ENCODE results near the gene NFE2. TPM values are rescaled to one million over a fixed set of nuclear protein-coding genes. Genes with fewer than 3 reads are reported as not detected.
A peak's percentile ranks its signal among the peaks of the same experiment; 100 is the strongest.

The NFE2 gene
- total RNA-seq, 4 donors from 2014 or later = 0.40 to 1.2 TPM; not detected in 2

DNA sequence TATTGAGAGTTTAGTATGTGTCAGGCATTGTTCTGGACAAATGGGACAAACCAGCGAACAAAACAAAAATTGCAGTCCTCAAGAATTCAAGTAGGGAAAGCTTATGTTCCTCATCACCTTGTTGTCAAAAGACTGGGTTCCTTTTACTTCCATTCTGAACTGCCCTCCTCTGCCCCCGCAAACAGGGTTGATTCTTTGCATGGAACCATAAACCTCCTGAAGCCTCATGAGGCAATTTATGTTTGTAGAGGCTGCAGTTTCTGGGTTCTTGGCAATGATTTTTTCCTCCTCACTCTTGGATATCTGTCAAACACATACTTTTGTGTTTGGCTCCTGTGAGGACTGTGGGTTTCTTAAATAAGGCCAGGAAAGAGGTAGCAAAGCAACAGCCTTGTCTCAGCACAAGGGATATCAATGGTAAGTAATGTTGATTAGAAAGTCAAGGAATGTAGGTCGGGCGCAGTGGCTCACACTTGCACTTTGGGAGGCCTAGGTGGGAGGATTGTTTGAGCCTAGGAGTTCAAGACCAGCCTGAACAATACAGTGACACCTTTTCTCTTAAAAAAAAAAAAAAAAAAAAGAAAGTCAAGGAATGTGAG lies 38.0 kb upstream of the NFE2 start:
- H3K27ac ChIP-seq = peak overlapping the region; percentile 59 to 79
- peaks cover 10 to 13% of the 10 kb centered on the region in 2 donors for H3K4me1 ChIP-seq
- no peaks in the 10 kb centered on the region for H3K27me3 ChIP-seq
- no peaks in the 10 kb centered on the region for H3K9me3 ChIP-seq
- H3K4me3 ChIP-seq = no peak overlapping the region
- TF ChIP-seq, protein P1, sequence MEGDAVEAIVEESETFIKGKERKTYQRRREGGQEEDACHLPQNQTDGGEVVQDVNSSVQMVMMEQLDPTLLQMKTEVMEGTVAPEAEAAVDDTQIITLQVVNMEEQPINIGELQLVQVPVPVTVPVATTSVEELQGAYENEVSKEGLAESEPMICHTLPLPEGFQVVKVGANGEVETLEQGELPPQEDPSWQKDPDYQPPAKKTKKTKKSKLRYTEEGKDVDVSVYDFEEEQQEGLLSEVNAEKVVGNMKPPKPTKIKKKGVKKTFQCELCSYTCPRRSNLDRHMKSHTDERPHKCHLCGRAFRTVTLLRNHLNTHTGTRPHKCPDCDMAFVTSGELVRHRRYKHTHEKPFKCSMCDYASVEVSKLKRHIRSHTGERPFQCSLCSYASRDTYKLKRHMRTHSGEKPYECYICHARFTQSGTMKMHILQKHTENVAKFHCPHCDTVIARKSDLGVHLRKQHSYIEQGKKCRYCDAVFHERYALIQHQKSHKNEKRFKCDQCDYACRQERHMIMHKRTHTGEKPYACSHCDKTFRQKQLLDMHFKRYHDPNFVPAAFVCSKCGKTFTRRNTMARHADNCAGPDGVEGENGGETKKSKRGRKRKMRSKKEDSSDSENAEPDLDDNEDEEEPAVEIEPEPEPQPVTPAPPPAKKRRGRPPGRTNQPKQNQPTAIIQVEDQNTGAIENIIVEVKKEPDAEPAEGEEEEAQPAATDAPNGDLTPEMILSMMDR (IDR thresholded peaks at IDR 0.05) = no peak
- no peak for TF ChIP-seq POLR2A (IDR thresholded peaks at IDR 0.05)
- intact Hi-C loops (cut with DNase I; ENCODE audit: low total_unique reads) = no loop called here
- peak in 1 of 2 donors; percentile 65 for DNase-seq
- no peaks in the 10 kb centered on the region for H3K36me3 ChIP-seq

DNA sequence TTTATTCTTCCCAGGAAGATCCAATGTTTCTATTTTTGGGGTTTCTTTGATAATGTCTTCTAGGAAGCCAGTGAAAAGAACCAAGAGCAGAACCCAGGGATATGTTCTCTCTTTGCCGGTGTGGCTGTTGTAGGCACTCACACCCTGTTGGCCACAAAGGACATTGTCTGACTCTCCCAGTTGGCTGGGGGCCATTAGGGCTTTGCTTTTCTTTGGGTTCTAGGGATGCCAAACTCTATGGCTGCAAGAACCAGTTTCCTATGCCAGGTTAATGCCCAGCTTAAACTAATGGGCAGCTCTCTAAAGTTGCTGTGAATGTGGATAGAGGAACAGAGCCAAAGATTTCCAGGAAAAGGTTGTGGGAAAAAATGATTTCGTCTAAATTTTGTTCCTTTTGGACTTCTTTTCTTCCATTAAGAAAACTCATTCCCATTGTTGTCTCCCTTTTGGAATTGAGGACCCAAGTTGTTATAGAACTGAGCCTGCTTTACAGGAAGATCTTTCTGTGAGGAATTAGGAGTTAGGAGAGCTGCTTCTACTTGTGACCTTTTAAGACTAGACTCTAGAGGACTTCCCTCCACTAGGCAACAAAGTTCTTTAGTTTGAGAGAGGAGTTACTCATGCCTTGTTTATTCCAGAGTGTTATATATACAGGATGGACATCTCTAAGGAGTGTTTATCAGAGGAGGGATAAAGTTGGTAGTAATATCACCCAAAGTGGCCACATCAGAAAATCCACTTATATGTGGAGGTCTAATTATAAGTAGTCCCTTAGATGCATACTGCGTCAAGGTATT lies 37.2 kb upstream of the NFE2 start:
- DNase-seq = no peak
- Histone ChIP-seq H3K27ac (peak overlapping the region; percentile 59 to 79), H3K9me3 (no peaks in the 10 kb centered on the region), H3K4me1 (peaks cover 10 to 13% of the 10 kb centered on the region in 2 donors), H3K27me3 (no peaks in the 10 kb centered on the region), H3K4me3 (no peak overlapping the region), H3K36me3 (no peaks in the 10 kb centered on the region)
- TF ChIP-seq, protein P1 (IDR thresholded peaks at IDR 0.05) = no peak
- TF ChIP-seq POLR2A (IDR thresholded peaks at IDR 0.05) = no peak
- intact Hi-C loops (cut with DNase I; ENCODE audit: low total_unique reads) = no loop called here

DNA sequence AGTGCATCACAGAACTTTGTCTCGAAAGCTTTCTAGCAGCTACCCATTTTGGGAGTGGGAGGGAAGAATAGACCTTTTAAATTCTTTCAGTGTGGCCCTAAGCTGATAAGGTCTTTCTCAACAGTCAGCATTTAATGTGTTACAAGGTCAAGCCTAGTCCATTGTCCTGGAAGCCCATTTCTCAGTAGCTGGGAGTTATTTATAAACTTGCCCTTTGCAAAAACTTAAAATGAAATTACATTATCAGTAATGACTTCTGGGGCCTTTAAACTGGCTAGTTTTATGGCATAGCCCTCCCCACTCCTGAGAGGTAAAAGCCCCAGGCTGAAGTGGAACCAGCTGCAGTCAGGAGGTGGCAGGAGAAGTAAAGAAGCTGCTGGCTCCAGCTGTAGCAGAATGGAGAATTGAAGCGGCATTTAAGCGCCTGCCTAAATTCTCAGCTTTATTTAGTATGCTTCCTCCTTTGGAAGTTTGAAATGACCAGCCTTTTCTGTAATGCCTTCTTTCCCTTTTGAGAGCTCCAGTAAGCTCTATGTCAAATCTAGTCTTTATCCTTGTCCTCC lies 36.5 kb upstream of the NFE2 start:
- no peak for TF ChIP-seq POLR2A (IDR thresholded peaks at IDR 0.05)
- TF ChIP-seq, protein P1 (IDR thresholded peaks at IDR 0.05) = peak; percentile 12 to 47 (median 38)
- Histone ChIP-seq H3K4me3 (no peak overlapping the region), H3K4me1 (peaks cover 10 to 13% of the 10 kb centered on the region in 2 donors), H3K27me3 (no peaks in the 10 kb centered on the region), H3K36me3 (no peaks in the 10 kb centered on the region), H3K9me3 (no peaks in the 10 kb centered on the region), H3K27ac (peak overlapping the region; percentile 59 to 79)
- no peak for DNase-seq
- intact Hi-C loops (cut with DNase I; ENCODE audit: low total_unique reads) = no loop called here

DNA sequence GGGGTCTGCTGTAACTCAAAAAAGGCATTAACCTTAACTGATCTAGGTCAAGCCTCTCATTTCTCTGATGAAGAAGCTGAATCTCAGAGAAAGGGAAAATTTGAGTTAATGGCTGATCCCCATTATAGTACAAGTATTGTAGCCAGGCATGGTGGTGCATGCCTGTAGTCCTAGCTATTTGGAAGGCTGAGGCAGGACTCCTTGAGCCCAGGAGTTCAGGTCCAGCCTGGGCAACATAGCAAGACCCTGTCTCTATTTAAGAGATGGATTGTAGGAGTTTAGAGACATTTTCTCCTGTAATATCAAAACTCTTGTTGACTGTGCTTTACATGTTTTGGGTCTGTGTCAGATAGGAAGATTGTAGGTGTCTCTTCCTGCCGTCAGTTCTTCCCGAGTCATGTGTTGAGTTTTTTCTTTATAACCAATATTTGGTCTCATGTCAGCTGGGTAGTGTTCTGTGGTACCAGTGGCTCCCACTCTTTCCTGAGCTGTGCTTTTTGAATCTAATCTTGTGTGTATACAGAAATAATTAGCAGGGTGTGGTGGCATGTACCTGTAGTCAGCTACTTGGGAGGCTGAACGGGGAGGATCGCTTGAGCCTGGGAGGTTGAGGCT lies 32.7 kb upstream of the NFE2 start:
- no peaks in the 10 kb centered on the region for H3K9me3 ChIP-seq
- H3K36me3 ChIP-seq = no peaks in the 10 kb centered on the region
- intact Hi-C loops (cut with DNase I; ENCODE audit: low total_unique reads) = no loop called here
- no peaks in the 10 kb centered on the region for H3K27me3 ChIP-seq
- DNase-seq = no peak
- no peak overlapping the region for H3K4me3 ChIP-seq
- peaks cover 0 to 27% of the 10 kb centered on the region in 2 donors for H3K4me1 ChIP-seq
- H3K27ac ChIP-seq = no peak overlapping the region
- TF ChIP-seq, protein P1 (IDR thresholded peaks at IDR 0.05) = no peak
- no peak for TF ChIP-seq POLR2A (IDR thresholded peaks at IDR 0.05)

All from uterus (tissue), 4 donors.